Brain microvascular endothelial cell (primary cell): Measurements from ENCODE around the gene GRID2.

Experiments used
- DNase-seq: peaks from one replicate; pipeline ENCODE4 v3.0.0-alpha.2; 2020
- H3K27ac ChIP-seq: fragments of 250-450 bp; sonication (Bioruptor Pico); 2 replicates; pipeline ENCODE4 v1.5.1; 2020; ENCODE audit warnings: mild to moderate bottlenecking, moderate library complexity
- H3K27me3 ChIP-seq: fragments of 250-450 bp; sonication (Bioruptor Pico); replicated peaks from 2 replicates; pipeline ENCODE4 v1.5.1; 2020; ENCODE audit warnings: mild to moderate bottlenecking
- H3K36me3 ChIP-seq: fragments of 250-450 bp; sonication (Bioruptor Pico); replicated peaks from 2 replicates; pipeline ENCODE4 v1.5.1; 2020; ENCODE audit warnings: mild to moderate bottlenecking
- H3K4me3 ChIP-seq: 2 replicates; pipeline ENCODE4 v1.5.1; 2011; ENCODE audit warnings: low read depth, mild to moderate bottlenecking, control low read depth, low read length, moderate library complexity
- CTCF ChIP-seq: IDR thresholded peaks from 2 replicates; pipeline ENCODE4 v1.5.1; 2011; ENCODE audit warnings: low read depth, mild to moderate bottlenecking, moderate library complexity, low read length, control low read depth, inconsistent platforms; ENCODE audit errors: missing control alignments
- in situ Hi-C: cut with HindIII; loops from 2 replicates; pipeline ENCODE4 v1.10.0; 2017; ENCODE audit warnings: low sequenced_read_pairs, low pct_ligation_motif_present

Gene GRID2

GRCh38 chr4:92261256-92261655 is 42.5 kb upstream of the GRID2 start:
- Histone ChIP-seq H3K4me3 (no peak overlapping the region), H3K27me3 (no peaks in the 10 kb centered on the region), H3K27ac (no peak overlapping the region), H3K36me3 (no peaks in the 10 kb centered on the region)
- in situ Hi-C loops, result no loop called here
- no peak for DNase-seq
- TF ChIP-seq CTCF, result no peak

GRCh38 chr4:92262371-92262770 is 41.4 kb upstream of the GRID2 start:
- Histone ChIP-seq H3K36me3 (no peaks in the 10 kb centered on the region), H3K4me3 (no peak overlapping the region), H3K27me3 (no peaks in the 10 kb centered on the region), H3K27ac (no peak overlapping the region)
- no peak for TF ChIP-seq CTCF
- no peak for DNase-seq
- in situ Hi-C loops, result no loop called here

- in situ Hi-C loops, result no loop called here
- no peak overlapping the region for H3K27ac ChIP-seq
These were observed 40.8 kb upstream of the GRID2 start for GRCh38 chr4:92263010-92263409.

GRCh38 chr4:92263575-92263974 is 40.2 kb upstream of the GRID2 start:
- no peak overlapping the region for H3K27ac ChIP-seq
- in situ Hi-C loops, result no loop called here
- no peaks in the 10 kb centered on the region for H3K27me3 ChIP-seq
- H3K36me3 ChIP-seq, result no peaks in the 10 kb centered on the region
- TF ChIP-seq CTCF, result no peak
- H3K4me3 ChIP-seq, result no peak overlapping the region
- no peak for DNase-seq

More at GRCh38 chr4:92263010-92263409, 40.8 kb upstream of the GRID2 start:
- TF ChIP-seq CTCF, result no peak
- Histone ChIP-seq H3K4me3 (no peak overlapping the region), H3K27me3 (no peaks in the 10 kb centered on the region), H3K36me3 (no peaks in the 10 kb centered on the region)
- DNase-seq, result no peak

- in situ Hi-C loops, result no loop called here
- no peak overlapping the region for H3K27ac ChIP-seq
- H3K27me3 ChIP-seq, result no peaks in the 10 kb centered on the region
- H3K36me3 ChIP-seq, result no peaks in the 10 kb centered on the region
- no peak overlapping the region for H3K4me3 ChIP-seq
- TF ChIP-seq CTCF, result no peak
- DNase-seq, result no peak
These were observed 39.6 kb upstream of the GRID2 start for GRCh38 chr4:92264163-92264562.

GRCh38 chr4:92265021-92265420 is 38.7 kb upstream of the GRID2 start:
- in situ Hi-C loops, result no loop called here
- TF ChIP-seq CTCF, result no peak
- no peak for DNase-seq

More at GRCh38 chr4:92265021-92265420, 38.7 kb upstream of the GRID2 start:
- Histone ChIP-seq H3K4me3 (no peak overlapping the region), H3K27me3 (no peaks in the 10 kb centered on the region), H3K27ac (no peak overlapping the region), H3K36me3 (no peaks in the 10 kb centered on the region)
